Tibial nerve (tissue), 4 donors: Measurements from ENCODE around the gene CXCL17.
"Not testable (repeated sequence)": the region's sequence is repeated elsewhere in the genome, so short reads cannot be mapped to it uniquely, and the experiment has no call there.

Experiments used
- EP300 ChIP-seq, 2 donors: sonication (generic); formaldehyde crosslinking; IDR thresholded peaks; one replicate each; pipeline ENCODE4 v1.6.1; 2017; ENCODE audit warnings: antibody characterized with exemption in 2 of 2, mild to moderate bottlenecking in 1 of 2
- POLR2A ChIP-seq, 2 donors: fragments of 450-650 bp; IDR thresholded peaks; one replicate each; pipeline ENCODE4 v1.6.1; 2017; ENCODE audit warnings: antibody characterized with exemption in 2 of 2, mild to moderate bottlenecking in 2 of 2, moderate library complexity in 2 of 2
- TF ChIP-seq, protein P1 (sequence below), 5 experiments: fragments of 200-600 bp in 3 of 5; fragments of 450-650 bp in 2 of 5; sonication (generic) in 3 of 5; IDR thresholded peaks; one replicate each; pipeline ENCODE4 v1.5.1; 2016 to 2019; ENCODE audit warnings: antibody characterized with exemption in 5 of 5, mild to moderate bottlenecking in 3 of 5, moderate library complexity in 2 of 5

GRCh38 chr19:42485036-42485435 is 42.3 kb upstream of the CXCL17 start:
- TF ChIP-seq, protein P1, sequence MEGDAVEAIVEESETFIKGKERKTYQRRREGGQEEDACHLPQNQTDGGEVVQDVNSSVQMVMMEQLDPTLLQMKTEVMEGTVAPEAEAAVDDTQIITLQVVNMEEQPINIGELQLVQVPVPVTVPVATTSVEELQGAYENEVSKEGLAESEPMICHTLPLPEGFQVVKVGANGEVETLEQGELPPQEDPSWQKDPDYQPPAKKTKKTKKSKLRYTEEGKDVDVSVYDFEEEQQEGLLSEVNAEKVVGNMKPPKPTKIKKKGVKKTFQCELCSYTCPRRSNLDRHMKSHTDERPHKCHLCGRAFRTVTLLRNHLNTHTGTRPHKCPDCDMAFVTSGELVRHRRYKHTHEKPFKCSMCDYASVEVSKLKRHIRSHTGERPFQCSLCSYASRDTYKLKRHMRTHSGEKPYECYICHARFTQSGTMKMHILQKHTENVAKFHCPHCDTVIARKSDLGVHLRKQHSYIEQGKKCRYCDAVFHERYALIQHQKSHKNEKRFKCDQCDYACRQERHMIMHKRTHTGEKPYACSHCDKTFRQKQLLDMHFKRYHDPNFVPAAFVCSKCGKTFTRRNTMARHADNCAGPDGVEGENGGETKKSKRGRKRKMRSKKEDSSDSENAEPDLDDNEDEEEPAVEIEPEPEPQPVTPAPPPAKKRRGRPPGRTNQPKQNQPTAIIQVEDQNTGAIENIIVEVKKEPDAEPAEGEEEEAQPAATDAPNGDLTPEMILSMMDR (IDR thresholded peaks at IDR 0.05), result not testable (repeated sequence)
- not testable (repeated sequence) for TF ChIP-seq POLR2A, EP300 (IDR thresholded peaks at IDR 0.05)
